CD14-positive monocyte (primary cell): Measurements from ENCODE around the gene SLC3A2. TPM values are rescaled to one million over a fixed set of nuclear protein-coding genes. Genes with fewer than 3 reads are reported as not detected.
A peak's percentile ranks its signal among the peaks of the same experiment; 100 is the strongest.

Source experiments
- DNase-seq, 3 donors: peaks; one replicate each; pipeline ENCODE4 v3.0.0-alpha.2; 2011 to 2022
- H2AFZ ChIP-seq: 2 replicates; pipeline ENCODE4 v1.6.0; 2012; ENCODE audit warnings: mild to moderate bottlenecking, low read depth, low read length, inconsistent platforms; ENCODE audit not compliant: insufficient read depth, poor library complexity, severe bottlenecking
- H3K27ac ChIP-seq, 2 donors: 1 replicate in 1 of 2; 2 replicates in 1 of 2; pipeline ENCODE4 v1.5.1; 2012 to 2013; ENCODE audit warnings: low read length in 2 of 2, control low read depth in 1 of 2, inconsistent platforms in 1 of 2, low read depth in 1 of 2, mild to moderate bottlenecking in 1 of 2
- H3K27me3 ChIP-seq, 2 donors: one replicate each; pipeline versions ENCODE4 v1.6.0 to v1.6.1; 2011 to 2013; ENCODE audit warnings: low read length in 2 of 2; ENCODE audit not compliant: control insufficient read depth in 2 of 2, insufficient read depth in 2 of 2
- H3K36me3 ChIP-seq, 2 donors: replicated peaks in 1 of 2; 1 replicate in 1 of 2; 2 replicates in 1 of 2; pipeline versions ENCODE4 v1.5.1 to v1.6.1; 2012 to 2013; ENCODE audit warnings: low read length in 2 of 2, control low read depth in 1 of 2, inconsistent platforms in 1 of 2, mild to moderate bottlenecking in 1 of 2; ENCODE audit not compliant: insufficient read depth in 2 of 2, control insufficient read depth in 1 of 2
- H3K4me1 ChIP-seq, 2 donors: 1 replicate in 1 of 2; 2 replicates in 1 of 2; pipeline versions ENCODE4 v1.5.1 to v1.6.1; 2012 to 2013; ENCODE audit warnings: low read length in 2 of 2, control low read depth in 1 of 2, inconsistent platforms in 1 of 2, mild to moderate bottlenecking in 1 of 2, moderate library complexity in 1 of 2; ENCODE audit not compliant: insufficient read depth in 2 of 2, control insufficient read depth in 1 of 2
- H3K4me2 ChIP-seq: replicated peaks from 2 replicates; pipeline ENCODE3; 2012; ENCODE audit warnings: low read length, moderate library complexity, mild to moderate bottlenecking; ENCODE audit not compliant: poor library complexity, severe bottlenecking; ENCODE audit errors: extremely low read depth
- H3K4me3 ChIP-seq, 3 experiments: fragments of 200-600 bp in 1 of 3; sonication (generic) in 1 of 3; replicated peaks in 1 of 3; 1 replicate in 2 of 3; 2 replicates in 1 of 3; pipeline ENCODE4 v1.5.1; 2011 to 2013; ENCODE audit warnings: low read length in 3 of 3, mild to moderate bottlenecking in 3 of 3, control low read depth in 2 of 3, low read depth in 2 of 3, inconsistent platforms in 1 of 3, moderate library complexity in 1 of 3
- H3K79me2 ChIP-seq: 2 replicates; pipeline ENCODE4 v1.6.0; 2012; ENCODE audit warnings: mild to moderate bottlenecking, control low read depth, inconsistent platforms, low read length, moderate library complexity; ENCODE audit not compliant: insufficient read depth
- H3K9ac ChIP-seq: 2 replicates; pipeline ENCODE4 v1.6.0; 2017; ENCODE audit warnings: low read length, mild to moderate bottlenecking; ENCODE audit not compliant: insufficient read depth, poor library complexity, severe bottlenecking
- H3K9me3 ChIP-seq, 2 donors: replicated peaks in 1 of 2; 1 replicate in 1 of 2; 2 replicates in 1 of 2; pipeline versions ENCODE4 v1.5.1 to v1.6.1; 2012 to 2013; ENCODE audit warnings: low read length in 2 of 2, control low read depth in 1 of 2; ENCODE audit not compliant: control insufficient read depth in 1 of 2, insufficient read depth in 1 of 2
- H4K20me1 ChIP-seq: 2 replicates; pipeline ENCODE4 v1.6.0; 2012; ENCODE audit warnings: mild to moderate bottlenecking, low read length, control low read depth, moderate library complexity; ENCODE audit not compliant: insufficient read depth
- H3K27ac Mint-ChIP-seq, 7 donors: one replicate each; pipeline ENCODE4 v1.8.0; 2020; ENCODE audit warnings: mild to moderate bottlenecking in 7 of 7, mixed read lengths in 7 of 7, moderate library complexity in 6 of 7, inconsistent platforms in 2 of 7
- H3K27me3 Mint-ChIP-seq, 3 donors: one replicate each; pipeline ENCODE4 v1.8.0; 2021 to 2022; ENCODE audit warnings: low read depth in 3 of 3, mild to moderate bottlenecking in 3 of 3, mixed read lengths in 3 of 3, moderate library complexity in 3 of 3, inconsistent platforms in 1 of 3
- H3K36me3 Mint-ChIP-seq, 2 donors: one replicate each; pipeline ENCODE4 v1.8.0; 2020; ENCODE audit warnings: mixed read lengths in 2 of 2, inconsistent platforms in 1 of 2, mild to moderate bottlenecking in 1 of 2
- H3K4me1 Mint-ChIP-seq: one replicate; pipeline ENCODE4 v1.8.0; 2020; ENCODE audit warnings: mild to moderate bottlenecking, mixed read lengths
- H3K4me3 Mint-ChIP-seq, 2 donors: one replicate each; pipeline ENCODE4 v1.8.0; 2020; ENCODE audit warnings: mild to moderate bottlenecking in 2 of 2, mixed read lengths in 2 of 2, moderate library complexity in 1 of 2
- H3K9me3 Mint-ChIP-seq, 7 donors: one replicate each; pipeline ENCODE4 v1.8.0; 2020 to 2022; ENCODE audit warnings: mixed read lengths in 7 of 7, mild to moderate bottlenecking in 6 of 7, moderate library complexity in 6 of 7, inconsistent platforms in 2 of 7
- CTCF ChIP-seq: fragments of 200-600 bp; IDR thresholded peaks from one replicate; pipeline ENCODE4 v1.8.0; 2022; ENCODE audit warnings: antibody characterized with exemption, mild to moderate bottlenecking
- WGBS: methylation state at CpG from one replicate; pipeline ENCODE4 v1.1.5; 2013; ENCODE audit warnings: missing lambda C conversion rate; ENCODE audit not compliant: insufficient coverage; 5-methylcytosine and 5-hydroxymethylcytosine counted together
- intact Hi-C, 2 donors: fragments of 100-400 bp; cut with micrococcal nuclease; formaldehyde crosslinking; loops; one replicate each; pipeline versions ENCODE4 v1.15.0 to v1.15.1; 2023
- polyA plus RNA-seq, 3 donors: library from polyadenylated mRNA; depleted of rRNA in 1 of 3; unstranded in 2 of 3; stranded (reverse) in 1 of 3; fragments of 300-500 nt in 2 of 3; fragments of >200 nt in 1 of 3; fragmentation: Illumina TruSeq in 2 of 3; gene quantifications; 1 replicate in 2 of 3; 2 replicates in 1 of 3; pipeline ENCODE4 v1.2.3, GENCODE V29; 2012 to 2021

SLC3A2 gene
- polyA plus RNA-seq, 3 donors = 156 to 231 (median 189) TPM

DNA sequence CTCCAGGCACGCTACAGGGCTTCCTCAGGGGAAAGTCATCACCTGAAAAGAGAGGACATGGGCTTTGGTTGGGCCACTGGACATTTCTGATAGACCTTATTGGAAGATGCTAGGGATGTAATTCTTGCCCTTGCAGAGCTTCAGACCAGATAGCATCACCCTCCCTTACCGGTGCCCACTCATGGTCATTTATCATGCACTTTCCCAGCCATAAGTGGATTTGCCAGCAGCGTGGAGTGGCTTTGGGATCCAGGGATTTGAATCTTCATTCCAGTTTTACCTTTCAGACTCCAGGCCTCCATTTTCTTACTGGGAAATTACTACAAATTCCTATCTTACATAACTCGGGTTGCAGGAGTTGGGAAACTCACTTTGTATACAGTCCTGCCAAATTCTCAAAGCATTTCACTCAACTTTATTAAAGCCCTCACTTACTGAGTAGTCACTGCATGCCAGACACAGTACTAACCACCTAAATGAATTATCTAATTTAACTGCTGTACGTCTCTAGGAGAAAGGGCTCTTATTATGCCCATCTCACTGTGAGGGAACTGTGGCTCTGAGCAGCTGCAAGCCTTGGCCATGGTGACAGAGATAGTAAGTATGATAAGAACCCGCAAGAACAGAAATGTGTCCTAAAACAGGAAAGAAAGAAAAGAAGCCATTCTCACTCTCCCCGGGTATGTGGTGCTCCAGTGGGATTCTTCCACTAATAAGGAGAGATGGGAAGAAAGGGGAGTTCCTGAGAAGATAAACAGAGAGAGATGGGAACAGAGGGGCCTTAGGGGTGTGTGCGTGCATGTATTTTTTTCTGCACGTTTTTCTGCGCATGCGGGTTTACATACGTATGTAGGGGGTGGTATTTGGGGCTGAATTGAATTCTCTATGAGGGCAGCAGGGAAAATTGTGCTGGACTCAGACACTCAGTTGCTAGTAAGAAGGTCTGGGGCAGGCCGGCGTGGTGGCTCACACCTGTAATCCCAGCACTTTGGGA, 30.7 kb downstream of the SLC3A2 start:
- Histone ChIP-seq H3K4me1 (no peaks in the 10 kb centered on the region), H3K36me3 (no peaks in the 10 kb centered on the region), H3K4me2 (no peak overlapping the region), H2AFZ (no peak overlapping the region), H3K27me3 (no peaks in the 10 kb centered on the region), H3K79me2 (no peaks in the 10 kb centered on the region), H3K9ac (no peak overlapping the region), H3K4me3 (no peak overlapping the region), H4K20me1 (no peaks in the 10 kb centered on the region), H3K9me3 (no peaks in the 10 kb centered on the region), H3K27ac (no peak overlapping the region)
- intact Hi-C loops = no loop called here
- H3K27ac Mint-ChIP-seq = no peak overlapping the region
- no peaks in the 10 kb centered on the region for H3K9me3 Mint-ChIP-seq
- no peak overlapping the region for H3K4me3 Mint-ChIP-seq
- H3K36me3 Mint-ChIP-seq = no peaks in the 10 kb centered on the region
- H3K4me1 Mint-ChIP-seq = no peaks in the 10 kb centered on the region
- peaks cover 6 to 17% (median 14%) of the 10 kb centered on the region in 3 donors for H3K27me3 Mint-ChIP-seq
- no peak for DNase-seq
- no peak for TF ChIP-seq CTCF
- 84% methylated on average over 8 of the region's 14 CpGs for WGBS

- Mint-ChIP-seq H3K27me3 (peaks cover 2 to 17% (median 15%) of the 10 kb centered on the region in 3 donors), H3K36me3 (no peaks in the 10 kb centered on the region), H3K9me3 (no peaks in the 10 kb centered on the region), H3K4me3 (no peak overlapping the region), H3K27ac (no peak overlapping the region), H3K4me1 (no peaks in the 10 kb centered on the region)
- Histone ChIP-seq H2AFZ (no peak overlapping the region), H3K4me3 (no peak overlapping the region), H3K36me3 (no peaks in the 10 kb centered on the region), H4K20me1 (no peaks in the 10 kb centered on the region), H3K9ac (peak overlapping the region; percentile 15), H3K9me3 (no peaks in the 10 kb centered on the region), H3K27me3 (no peaks in the 10 kb centered on the region), H3K4me1 (no peaks in the 10 kb centered on the region), H3K4me2 (no peak overlapping the region), H3K79me2 (no peaks in the 10 kb centered on the region), H3K27ac (no peak overlapping the region)
- intact Hi-C loops = no loop called here
- no peak for DNase-seq
- no peak for TF ChIP-seq CTCF
- 85% methylated on average over 1 of the region's 3 CpGs for WGBS
Measured at GRCh38 chr11:62912268-62912667, 31.6 kb downstream of the SLC3A2 start.
